Peyer's patch (tissue), 4 donors: ENCODE data around the gene AKAP10.
"Not testable (repeated sequence)": the region's sequence is repeated elsewhere in the genome, so short reads cannot be mapped to it uniquely, and the experiment has no call there.

Experiments
- POLR2A ChIP-seq, 2 donors: fragments of 450-650 bp; IDR thresholded peaks; one replicate each; pipeline ENCODE4 v1.5.1; 2017; ENCODE audit warnings: antibody characterized with exemption in 2 of 2, mild to moderate bottlenecking in 2 of 2, moderate library complexity in 2 of 2
- TF ChIP-seq, protein P1 (sequence below), 6 experiments: fragments of 450-650 bp in 4 of 6; fragments of 200-600 bp in 2 of 6; sonication (generic) in 1 of 6; IDR thresholded peaks; one replicate each; pipeline ENCODE4 v1.5.1; 2017 to 2019; ENCODE audit warnings: antibody characterized with exemption in 6 of 6, mild to moderate bottlenecking in 3 of 6, moderate library complexity in 1 of 6

DNA sequence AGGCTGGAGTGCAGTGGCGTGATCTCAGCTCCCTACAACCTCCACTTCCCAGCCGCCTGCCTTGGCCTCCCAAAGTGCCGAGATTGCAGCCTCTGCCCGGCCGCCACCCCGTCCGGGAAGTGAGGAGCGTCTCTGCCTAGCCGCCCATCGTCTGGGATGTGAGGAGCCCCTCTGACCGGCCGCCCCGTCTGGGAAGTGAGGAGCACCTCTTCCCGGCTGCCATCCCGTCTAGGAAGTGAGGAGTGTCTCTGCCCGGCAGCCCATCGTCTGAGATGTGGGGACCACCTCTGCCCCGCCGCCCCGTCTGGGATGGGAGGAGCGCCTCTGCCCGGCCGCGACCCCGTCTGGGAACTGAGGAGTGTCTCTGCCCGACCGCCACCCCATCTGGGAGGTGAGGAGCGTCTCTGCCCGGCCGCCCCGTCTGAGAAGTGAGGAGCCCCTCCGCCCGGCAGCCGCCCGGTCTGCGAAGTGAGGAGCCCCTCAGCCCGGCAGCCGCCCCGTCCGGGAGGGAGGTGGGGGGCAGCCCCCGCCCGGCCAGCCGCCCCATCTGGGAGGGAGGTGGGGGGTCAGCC is 26.9 kb downstream of the AKAP10 start:
- not testable (repeated sequence) for TF ChIP-seq POLR2A (IDR thresholded peaks at IDR 0.05)
- TF ChIP-seq, protein P1, sequence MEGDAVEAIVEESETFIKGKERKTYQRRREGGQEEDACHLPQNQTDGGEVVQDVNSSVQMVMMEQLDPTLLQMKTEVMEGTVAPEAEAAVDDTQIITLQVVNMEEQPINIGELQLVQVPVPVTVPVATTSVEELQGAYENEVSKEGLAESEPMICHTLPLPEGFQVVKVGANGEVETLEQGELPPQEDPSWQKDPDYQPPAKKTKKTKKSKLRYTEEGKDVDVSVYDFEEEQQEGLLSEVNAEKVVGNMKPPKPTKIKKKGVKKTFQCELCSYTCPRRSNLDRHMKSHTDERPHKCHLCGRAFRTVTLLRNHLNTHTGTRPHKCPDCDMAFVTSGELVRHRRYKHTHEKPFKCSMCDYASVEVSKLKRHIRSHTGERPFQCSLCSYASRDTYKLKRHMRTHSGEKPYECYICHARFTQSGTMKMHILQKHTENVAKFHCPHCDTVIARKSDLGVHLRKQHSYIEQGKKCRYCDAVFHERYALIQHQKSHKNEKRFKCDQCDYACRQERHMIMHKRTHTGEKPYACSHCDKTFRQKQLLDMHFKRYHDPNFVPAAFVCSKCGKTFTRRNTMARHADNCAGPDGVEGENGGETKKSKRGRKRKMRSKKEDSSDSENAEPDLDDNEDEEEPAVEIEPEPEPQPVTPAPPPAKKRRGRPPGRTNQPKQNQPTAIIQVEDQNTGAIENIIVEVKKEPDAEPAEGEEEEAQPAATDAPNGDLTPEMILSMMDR (IDR thresholded peaks at IDR 0.05) = not testable (repeated sequence)
